Measurements from ENCODE around the gene GPR15. TPM values are rescaled to one million over a fixed set of nuclear protein-coding genes. Genes with fewer than 3 reads are reported as not detected.

Gene GPR15
- polyA plus RNA-seq, 5 donors, result not detected

GRCh38 chr3:98529856-98530459, 1.8 kb upstream of the GPR15 start:
- DNase-seq, result no peak

GRCh38 chr3:98530676-98531075, 1.1 kb upstream of the GPR15 start:
- DNase-seq, result no peak

- DNase-seq, result no peak
Observed at GRCh38 chr3:98532275-98532637, 478 bp downstream of the GPR15 start.

GRCh38 chr3:98532709-98533571, 1.2 kb downstream of the GPR15 start:
- no peak for DNase-seq

GRCh38 chr3:98534168-98534567, 2.4 kb downstream of the GPR15 start:
- no peak for DNase-seq

- no peak for DNase-seq
Observed at GRCh38 chr3:98534734-98535133, 3.0 kb downstream of the GPR15 start.

GRCh38 chr3:98536456-98537017, 4.8 kb downstream of the GPR15 start:
- no peak for DNase-seq

- DNase-seq, result no peak
Observed at GRCh38 chr3:98540346-98540745, 8.6 kb downstream of the GPR15 start.

GRCh38 chr3:98541695-98542094, 9.9 kb downstream of the GPR15 start:
- no peak for DNase-seq

- DNase-seq, result no peak
Observed at GRCh38 chr3:98542623-98543022, 10.8 kb downstream of the GPR15 start.

GRCh38 chr3:98545940-98546339, 14.2 kb downstream of the GPR15 start:
- no peak for DNase-seq

GRCh38 chr3:98548544-98548943, 16.8 kb downstream of the GPR15 start:
- no peak for DNase-seq

GRCh38 chr3:98550833-98551232, 19.1 kb downstream of the GPR15 start:
- DNase-seq, result no peak

GRCh38 chr3:98551236-98551635, 19.5 kb downstream of the GPR15 start:
- DNase-seq, result no peak

- no peak for DNase-seq
Observed at GRCh38 chr3:98551754-98552153, 20.0 kb downstream of the GPR15 start.

- DNase-seq, result no peak
Observed at GRCh38 chr3:98552232-98553020, 20.6 kb downstream of the GPR15 start.

- DNase-seq, result no peak
Observed at GRCh38 chr3:98553021-98553563, 21.3 kb downstream of the GPR15 start.

- DNase-seq, result no peak
Observed at GRCh38 chr3:98553753-98554152, 22.0 kb downstream of the GPR15 start.

GRCh38 chr3:98554580-98554979, 22.8 kb downstream of the GPR15 start:
- no peak for DNase-seq

GRCh38 chr3:98555025-98555379, 23.2 kb downstream of the GPR15 start:
- no peak for DNase-seq

GRCh38 chr3:98556164-98557130, 24.7 kb downstream of the GPR15 start:
- no peak for DNase-seq

Data from right lung (tissue), 5 donors.